ENCODE results near the gene FOXRED1. TPM values are rescaled to one million over a fixed set of nuclear protein-coding genes. Genes with fewer than 3 reads are reported as not detected.

FOXRED1 gene
- 10 to 100 TPM; 19.9 to 63.4 TPM for total RNA-seq

DNA sequence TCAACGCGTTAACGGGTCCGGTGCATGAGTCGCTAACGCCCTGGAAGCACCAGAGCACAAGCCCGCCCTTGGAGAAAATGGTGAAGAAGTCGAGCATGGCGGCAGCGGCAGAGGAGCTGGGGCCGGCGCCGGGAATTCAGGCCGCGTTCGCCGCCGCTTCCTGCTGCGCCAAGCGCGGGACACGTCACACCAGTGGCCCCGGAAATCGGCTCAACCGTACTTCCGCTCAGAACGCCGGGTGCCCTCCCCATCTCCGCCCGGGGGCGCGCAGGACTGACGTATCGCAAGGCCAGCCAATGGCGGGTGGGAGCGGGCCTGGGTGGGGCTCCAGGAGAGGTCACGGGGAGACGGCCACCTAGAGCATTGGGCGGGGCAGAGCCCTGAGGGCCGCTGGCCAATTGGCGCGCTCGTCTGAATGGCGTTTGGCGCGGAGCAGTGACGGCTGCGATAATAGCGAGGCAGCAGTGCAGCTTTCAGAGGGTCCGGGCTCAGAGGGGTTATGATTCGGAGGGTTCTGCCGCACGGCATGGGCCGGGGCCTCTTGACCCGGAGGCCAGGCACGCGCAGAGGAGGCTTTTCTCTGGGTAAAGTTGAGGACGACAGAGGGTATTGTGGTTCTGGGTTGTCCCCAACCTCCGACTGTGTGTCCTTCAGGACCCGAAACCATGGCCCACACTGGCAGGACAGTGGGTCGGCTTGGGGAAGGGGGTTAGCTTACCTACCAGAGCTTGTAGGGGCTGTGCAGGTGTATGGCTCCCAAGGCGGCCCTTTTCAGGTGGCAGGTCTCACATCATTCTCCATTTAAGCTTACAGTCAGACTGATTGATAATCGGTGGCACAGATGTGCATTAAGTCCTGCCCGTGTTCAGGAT is at the start of gene FOXRED1, which contains the start of gene SRPRA:
Gene FOXRED1, plus strand, starts transcription at position 447 of the 872 bp plus-strand sequence. Its CDS starts 53 bp downstream, at position 500.
Gene SRPRA, minus strand, starts transcription at position 188 of the 872 bp plus-strand sequence. Its CDS starts 91 bp downstream, at position 97.
- Histone ChIP-seq H3K36me3 (peaks cover 12% of the 10 kb centered on the region), H3K27ac (peak within 1 kb of the TSS; percentile 85), H3K4me1 (peaks cover 5% of the 10 kb centered on the region), H3K9me3 (no peaks in the 10 kb centered on the region), H3K4me3 (peak within 1 kb of the TSS; percentile 72), H3K27me3 (no peaks in the 10 kb centered on the region), H3K9ac (ENCODE audit: low read depth in 2 of 2, low read length in 2 of 2) (peak within 1 kb of the TSS; percentile 89 to 95)
- intact Hi-C loops (cut with DNase I): loop anchor here (5.0 kb wide), 1 partner anchor 57 kb away; the partner anchor contains the start of genes FAM118B and RPUSD4
- TF ChIP-seq, protein P1, sequence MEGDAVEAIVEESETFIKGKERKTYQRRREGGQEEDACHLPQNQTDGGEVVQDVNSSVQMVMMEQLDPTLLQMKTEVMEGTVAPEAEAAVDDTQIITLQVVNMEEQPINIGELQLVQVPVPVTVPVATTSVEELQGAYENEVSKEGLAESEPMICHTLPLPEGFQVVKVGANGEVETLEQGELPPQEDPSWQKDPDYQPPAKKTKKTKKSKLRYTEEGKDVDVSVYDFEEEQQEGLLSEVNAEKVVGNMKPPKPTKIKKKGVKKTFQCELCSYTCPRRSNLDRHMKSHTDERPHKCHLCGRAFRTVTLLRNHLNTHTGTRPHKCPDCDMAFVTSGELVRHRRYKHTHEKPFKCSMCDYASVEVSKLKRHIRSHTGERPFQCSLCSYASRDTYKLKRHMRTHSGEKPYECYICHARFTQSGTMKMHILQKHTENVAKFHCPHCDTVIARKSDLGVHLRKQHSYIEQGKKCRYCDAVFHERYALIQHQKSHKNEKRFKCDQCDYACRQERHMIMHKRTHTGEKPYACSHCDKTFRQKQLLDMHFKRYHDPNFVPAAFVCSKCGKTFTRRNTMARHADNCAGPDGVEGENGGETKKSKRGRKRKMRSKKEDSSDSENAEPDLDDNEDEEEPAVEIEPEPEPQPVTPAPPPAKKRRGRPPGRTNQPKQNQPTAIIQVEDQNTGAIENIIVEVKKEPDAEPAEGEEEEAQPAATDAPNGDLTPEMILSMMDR (IDR thresholded peaks at IDR 0.05): no peak
- peak; percentile 100 for DNase-seq

DNA sequence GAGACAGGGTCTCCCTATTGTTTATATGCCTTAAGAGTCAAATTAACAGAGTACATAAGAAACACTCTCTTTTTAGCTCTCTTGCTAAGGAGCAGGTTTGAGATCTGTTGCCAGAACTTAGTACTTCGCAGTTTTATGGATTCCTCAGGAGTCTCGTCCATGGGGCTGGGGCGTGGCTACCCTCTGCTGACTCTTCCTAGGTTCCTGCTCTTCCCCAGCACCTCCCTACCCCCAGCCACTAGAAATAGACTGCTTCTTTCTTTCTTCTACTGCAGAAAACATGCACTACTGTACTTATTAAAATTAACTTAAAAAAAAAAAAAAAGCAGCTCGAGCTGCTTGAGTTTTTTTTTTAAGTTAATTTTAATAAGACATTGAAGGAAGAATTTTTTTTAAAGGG is 49.4 kb upstream of the FOXRED1 start:
- Histone ChIP-seq H3K4me1 (no peaks in the 10 kb centered on the region), H3K36me3 (no peaks in the 10 kb centered on the region), H3K9ac (ENCODE audit: low read depth in 2 of 2, low read length in 2 of 2) (peak overlapping the region in 1 of 2 donors; percentile 26), H3K27ac (no peak overlapping the region), H3K9me3 (no peaks in the 10 kb centered on the region), H3K27me3 (no peaks in the 10 kb centered on the region), H3K4me3 (no peak overlapping the region)
- intact Hi-C loops (cut with DNase I): no loop called here
- TF ChIP-seq, protein P1 (IDR thresholded peaks at IDR 0.05): no peak
- DNase-seq: peak; percentile 54

DNA sequence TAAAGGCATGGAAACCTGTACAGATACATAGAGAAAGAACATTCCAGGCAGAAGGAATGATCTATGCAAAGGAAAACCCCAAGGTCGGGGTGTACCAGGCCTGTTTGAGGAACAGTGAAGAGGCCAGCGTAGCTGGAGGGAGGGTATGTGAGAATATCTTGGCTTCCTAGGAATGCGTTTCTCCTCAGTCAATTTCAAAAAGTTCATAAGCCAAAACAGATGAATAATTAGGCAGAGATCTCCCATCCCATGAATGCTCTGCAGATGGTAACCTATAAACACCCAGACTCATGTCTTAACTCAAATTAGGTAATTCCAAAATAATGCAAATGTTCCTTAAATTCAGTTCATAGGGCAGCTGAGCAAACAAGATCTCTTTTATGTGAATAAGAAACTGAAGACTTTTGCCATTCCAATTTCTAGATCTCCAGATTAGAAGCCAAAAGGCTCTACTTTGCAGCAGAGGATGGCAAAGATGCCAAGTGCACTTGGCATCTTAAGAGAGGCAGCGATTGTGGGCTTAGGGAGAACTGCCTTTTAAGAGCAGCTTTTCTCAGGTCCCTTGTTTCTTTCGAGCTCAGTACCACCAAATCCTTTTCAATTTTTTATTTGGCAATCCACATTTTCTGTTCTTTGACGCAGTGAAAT is 44.2 kb upstream of the FOXRED1 start:
- intact Hi-C loops (cut with DNase I): no loop called here
- no peak for DNase-seq
- Histone ChIP-seq H3K27ac (no peak overlapping the region), H3K27me3 (no peaks in the 10 kb centered on the region), H3K9ac (ENCODE audit: low read depth in 2 of 2, low read length in 2 of 2) (no peak overlapping the region), H3K4me3 (no peak overlapping the region), H3K36me3 (no peaks in the 10 kb centered on the region), H3K4me1 (no peaks in the 10 kb centered on the region), H3K9me3 (no peaks in the 10 kb centered on the region)
- TF ChIP-seq, protein P1 (IDR thresholded peaks at IDR 0.05): no peak

- no peak overlapping the region for H3K4me3 ChIP-seq
- H3K4me1 ChIP-seq: no peaks in the 10 kb centered on the region
- no peak for DNase-seq
- no peaks in the 10 kb centered on the region for H3K27me3 ChIP-seq
- intact Hi-C loops (cut with DNase I): no loop called here
- no peak overlapping the region for H3K9ac ChIP-seq (ENCODE audit: low read depth in 2 of 2, low read length in 2 of 2)
- no peak overlapping the region for H3K27ac ChIP-seq
- TF ChIP-seq, protein P1 (IDR thresholded peaks at IDR 0.05): no peak
- no peaks in the 10 kb centered on the region for H3K36me3 ChIP-seq
- no peaks in the 10 kb centered on the region for H3K9me3 ChIP-seq
Observed at GRCh38 chr11:126225295-126225665, 43.7 kb upstream of the FOXRED1 start.

DNA sequence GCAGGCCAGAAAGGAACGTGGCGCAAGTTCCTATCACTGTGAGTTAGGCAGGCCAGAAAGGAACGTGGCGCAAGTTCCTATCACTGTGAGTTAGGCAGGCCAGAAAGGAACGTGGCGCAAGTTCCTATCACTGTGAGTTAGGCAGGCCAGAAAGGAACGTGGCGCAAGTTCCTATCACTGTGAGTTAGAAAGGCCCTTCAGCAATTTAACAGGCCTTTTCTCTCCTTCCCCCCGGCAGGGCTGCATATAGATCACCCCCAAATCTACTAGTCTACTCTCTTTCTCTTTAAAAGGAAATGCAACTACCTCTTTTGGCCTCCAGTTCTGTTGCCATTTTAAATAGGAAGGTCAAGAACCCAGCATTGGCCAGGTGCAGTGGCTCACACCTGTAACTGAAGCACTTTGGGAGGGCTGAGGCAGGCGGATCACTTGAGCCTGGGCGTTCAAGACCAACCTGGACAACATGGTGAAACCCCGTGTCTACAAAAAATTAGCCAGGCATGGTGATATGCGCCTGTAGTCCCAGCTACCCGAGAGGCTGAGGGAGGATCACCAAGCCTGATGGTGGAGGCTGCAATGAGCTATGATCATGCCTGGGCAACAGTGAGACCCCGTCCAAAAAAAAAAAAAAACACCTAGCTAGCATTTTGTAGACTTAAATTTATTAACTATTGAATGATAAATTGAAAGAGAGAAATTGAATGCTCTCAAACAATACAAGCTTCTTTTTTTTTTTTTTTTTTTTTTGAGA is 42.4 kb upstream of the FOXRED1 start:
- TF ChIP-seq, protein P1 (IDR thresholded peaks at IDR 0.05): no peak
- Histone ChIP-seq H3K36me3 (no peaks in the 10 kb centered on the region), H3K4me1 (no peaks in the 10 kb centered on the region), H3K9ac (ENCODE audit: low read depth in 2 of 2, low read length in 2 of 2) (no peak overlapping the region), H3K4me3 (no peak overlapping the region), H3K9me3 (no peaks in the 10 kb centered on the region), H3K27ac (no peak overlapping the region), H3K27me3 (no peaks in the 10 kb centered on the region)
- intact Hi-C loops (cut with DNase I): no loop called here
- DNase-seq: no peak
